ENCODE measurements around the gene TPRX2.
"Not testable (repeated sequence)": the region's sequence is repeated elsewhere in the genome, so short reads cannot be mapped to it uniquely, and the experiment has no call there.

TPRX2 gene

DNA sequence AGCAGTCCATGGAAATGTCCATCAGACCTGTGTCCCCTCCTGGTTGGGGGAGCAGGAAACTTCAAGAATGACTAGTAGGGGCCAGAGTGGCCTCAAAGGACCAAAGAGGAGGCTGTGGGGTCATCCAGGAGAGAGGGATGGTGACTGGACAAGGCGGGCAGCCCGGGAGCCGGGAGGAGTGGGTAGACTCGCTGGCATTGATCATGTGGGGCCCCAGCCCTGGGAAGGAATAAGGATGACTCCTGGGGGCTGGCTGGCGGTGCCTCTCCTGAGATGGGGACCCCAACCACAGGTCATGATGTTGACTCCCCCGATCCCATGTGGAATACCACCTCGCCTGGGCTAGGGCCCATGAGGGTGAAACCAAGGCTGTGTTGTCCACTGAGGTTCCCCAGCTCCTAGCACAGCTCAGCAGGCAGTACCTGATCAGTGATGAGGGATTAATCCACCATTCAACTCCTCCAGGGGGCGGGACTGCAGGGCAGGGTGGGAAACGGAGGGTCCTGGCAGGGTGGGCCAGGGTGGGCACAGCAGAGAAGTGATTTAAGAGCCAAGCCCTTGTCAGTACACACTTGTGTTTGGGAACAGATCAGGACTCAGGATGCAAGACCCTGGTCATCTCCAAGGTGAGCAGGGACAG is at the start of gene TPRX2:
Gene TPRX2, plus strand, starts transcription at position 590 of the 640 bp plus-strand sequence. Its CDS starts 12 bp downstream, at position 602.
- DNase-seq = not testable (repeated sequence)

GRCh38 chr19:47813304-47813994 is 45.6 kb upstream of the TPRX2 start:
- DNase-seq = peak; percentile 17

DNA sequence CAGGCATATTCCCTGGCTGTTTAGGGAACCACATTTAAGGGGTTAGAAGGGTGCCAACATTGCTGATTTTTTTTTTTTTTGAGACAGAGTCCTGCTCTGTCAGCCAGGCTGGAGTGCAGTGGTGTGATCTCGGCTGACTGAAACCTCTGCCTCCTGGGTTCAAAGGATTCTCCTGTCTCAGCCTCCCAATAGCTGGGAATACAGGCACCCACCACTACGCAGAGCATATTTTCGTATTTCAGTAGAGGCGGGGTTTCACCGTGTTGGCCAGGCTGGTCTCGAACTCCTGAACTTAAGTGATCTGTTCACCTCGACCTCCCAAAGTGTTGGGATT is 45.1 kb upstream of the TPRX2 start:
- DNase-seq = no peak

- DNase-seq = not testable (repeated sequence)
These were observed 42.8 kb upstream of the TPRX2 start for GRCh38 chr19:47816270-47816669.

GRCh38 chr19:47818221-47818620 is 40.8 kb upstream of the TPRX2 start:
- DNase-seq = not testable (repeated sequence)

DNA sequence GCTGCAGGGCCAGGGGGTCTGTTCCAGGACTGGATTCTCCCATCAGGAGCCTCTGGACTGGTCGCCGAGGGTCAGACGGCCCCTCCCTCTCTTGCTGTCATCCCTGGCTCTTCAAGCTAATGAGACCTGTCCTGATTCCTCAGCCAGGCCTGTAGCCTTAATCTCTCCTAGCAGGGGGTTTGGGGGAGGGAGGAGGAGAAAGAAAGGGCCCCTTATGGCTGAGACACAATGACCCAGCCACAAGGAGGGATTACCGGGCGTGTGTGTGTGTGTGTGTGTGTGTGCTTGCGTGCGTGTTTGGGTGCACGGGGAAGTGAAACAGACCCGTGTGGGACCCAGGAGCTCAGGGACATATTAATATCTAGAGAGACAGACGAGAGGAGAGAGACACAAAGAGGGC is 39.2 kb upstream of the TPRX2 start:
- no peak for DNase-seq

DNA sequence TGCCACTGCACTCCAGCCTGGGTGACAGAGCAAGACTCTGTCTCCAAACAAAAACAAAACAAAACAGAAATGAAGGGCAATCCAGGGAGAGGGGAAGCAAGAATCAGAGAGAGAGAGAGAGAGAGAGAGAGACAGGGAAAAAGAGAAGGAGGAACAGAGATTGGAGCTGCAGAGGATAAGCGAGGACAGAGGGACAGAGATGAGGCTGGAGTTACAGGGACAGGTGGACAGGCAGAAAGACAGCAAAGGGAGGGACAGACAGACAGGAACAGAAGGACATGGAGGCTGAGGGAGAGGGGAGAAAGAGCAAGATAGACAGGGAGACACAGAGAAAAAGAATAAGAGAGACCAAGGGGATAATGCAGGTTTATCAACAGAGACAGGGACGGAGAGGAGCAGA is 38.6 kb upstream of the TPRX2 start:
- no peak for DNase-seq

GRCh38 chr19:47821460-47822020 is 37.5 kb upstream of the TPRX2 start, which contains the start of gene CRX:
TSS of gene CRX (plus strand) at chr19:47821937. CDS start at chr19:47834444, 12,507 bp downstream.
- DNase-seq = no peak

DNA sequence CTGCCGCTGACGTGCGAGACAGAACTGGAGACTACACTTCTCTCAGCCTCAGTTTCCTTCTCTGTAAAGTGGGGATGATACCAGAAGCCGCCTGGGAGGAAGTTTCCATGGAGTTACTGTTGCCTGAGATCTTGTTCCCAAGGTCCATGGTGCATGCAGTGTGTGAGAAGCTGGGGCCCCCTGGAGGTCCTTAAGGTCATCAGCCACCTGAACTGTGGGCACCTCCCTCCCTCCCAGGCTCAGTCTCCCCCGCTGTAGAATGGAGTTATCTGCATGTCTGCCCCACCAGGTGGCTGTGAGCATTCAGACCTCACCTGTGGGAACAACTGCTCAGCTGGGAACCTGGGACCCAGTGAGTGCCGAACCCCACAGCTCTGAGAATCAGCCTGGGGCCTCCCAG is 34.6 kb upstream of the TPRX2 start:
- no peak for DNase-seq

DNA sequence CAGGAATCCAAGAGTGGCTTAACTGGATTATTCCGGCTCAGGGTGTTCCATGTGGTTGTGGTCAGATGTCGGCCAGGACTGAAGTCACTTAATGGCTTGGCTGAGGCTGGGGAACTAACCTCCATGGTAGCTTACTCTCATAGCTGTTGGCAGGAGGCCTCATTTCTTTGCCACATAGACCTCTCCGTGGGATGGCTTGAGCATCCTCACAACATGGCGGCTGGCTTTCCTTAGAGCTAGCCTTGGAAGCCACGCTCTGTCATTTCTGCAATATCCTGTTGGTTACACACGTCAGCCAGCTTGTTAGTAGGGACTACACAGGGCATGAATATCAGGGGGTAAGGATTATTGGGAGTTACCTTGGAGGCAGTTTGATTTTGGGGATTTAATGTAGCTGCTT is 32.2 kb upstream of the TPRX2 start:
- DNase-seq = no peak

- DNase-seq = no peak
These were observed 26.3 kb upstream of the TPRX2 start for GRCh38 chr19:47832723-47833122.

- DNase-seq = no peak
These were observed 23.0 kb upstream of the TPRX2 start for GRCh38 chr19:47836038-47836437.

GRCh38 chr19:47839411-47839810 is 19.6 kb upstream of the TPRX2 start:
- DNase-seq = no peak

- no peak for DNase-seq
These were observed 19.1 kb upstream of the TPRX2 start for GRCh38 chr19:47839913-47840312.

GRCh38 chr19:47842941-47843340 is 16.1 kb upstream of the TPRX2 start:
- DNase-seq = no peak

- DNase-seq = no peak
These were observed 10.6 kb upstream of the TPRX2 start for GRCh38 chr19:47848425-47848822.

GRCh38 chr19:47848823-47849473 is 10.1 kb upstream of the TPRX2 start:
- DNase-seq = no peak

DNA sequence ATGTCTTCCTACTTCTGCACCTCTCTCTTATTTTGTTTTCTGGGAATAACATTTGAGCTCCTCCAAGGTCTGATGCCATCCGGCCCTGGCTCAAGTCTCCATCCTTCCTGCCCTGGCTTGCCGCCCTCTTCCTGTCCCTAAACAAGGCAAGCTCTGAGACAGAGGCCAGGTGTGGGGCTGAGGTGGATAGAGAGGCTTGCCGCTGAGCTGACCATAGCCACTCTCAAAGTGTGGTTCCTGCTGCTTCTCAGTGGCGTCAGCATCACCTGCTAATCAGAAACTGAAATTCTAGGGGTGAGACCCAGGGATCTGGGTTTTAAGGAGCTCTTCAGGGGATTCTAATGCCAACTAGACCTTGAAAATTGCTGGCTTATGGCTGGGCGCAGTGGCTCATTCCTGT is 6.0 kb upstream of the TPRX2 start:
- DNase-seq = no peak

GRCh38 chr19:47854459-47854858 is 4.6 kb upstream of the TPRX2 start:
- DNase-seq = no peak

GRCh38 chr19:47858231-47858630 is 804 bp upstream of the TPRX2 start:
- DNase-seq = not testable (repeated sequence)

DNA sequence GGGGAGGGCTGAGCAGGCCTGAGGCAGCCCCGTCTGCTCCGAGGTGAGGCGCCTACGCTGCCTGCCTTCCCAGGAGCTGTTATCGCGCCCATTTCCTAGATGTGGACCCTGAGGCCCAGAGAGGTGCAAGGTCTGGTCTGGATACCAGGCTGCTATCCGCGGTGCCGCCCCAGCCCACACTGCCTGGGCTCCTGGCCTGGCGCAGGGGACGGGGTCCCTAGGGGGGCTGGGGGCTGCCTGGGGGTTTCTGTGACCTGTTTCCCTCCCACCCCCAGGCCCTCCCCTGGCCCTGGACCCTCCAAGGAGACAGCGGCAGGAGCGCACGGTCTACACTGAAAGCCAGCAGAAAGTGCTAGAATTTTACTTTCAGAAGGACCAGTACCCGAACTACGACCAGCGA is 803 bp downstream of the TPRX2 start:
- not testable (repeated sequence) for DNase-seq

- DNase-seq = no peak
These were observed 1.7 kb downstream of the TPRX2 start for GRCh38 chr19:47860602-47861297.

GRCh38 chr19:47861630-47862029 is 2.6 kb downstream of the TPRX2 start:
- no peak for DNase-seq

All from NCI-H510A treated with DMSO at 0.1 percent for 48 hours (cell line).